Measurements from ENCODE around the gene ZNF761. TPM values are rescaled to one million over a fixed set of nuclear protein-coding genes. Genes with fewer than 3 reads are reported as not detected.
"Not testable (repeated sequence)": the region's sequence is repeated elsewhere in the genome, so short reads cannot be mapped to it uniquely, and the experiment has no call there.

The ZNF761 gene
- 15.6 TPM for polyA plus RNA-seq
- long read RNA-seq, donor 1 = 0 reads
- long read RNA-seq, donor 2, partial matches to known transcripts = 0 of 1 reads
- long read RNA-seq, donor 2, other reads (novel, unspliced or antisense) = 0 of 1 reads
- long read RNA-seq, donor 3, partial matches to known transcripts = 17 of 17 reads
- long read RNA-seq, donor 3, other reads (novel, unspliced or antisense) = 0 of 17 reads
- long read RNA-seq, donor 4 = 0 reads
- long read RNA-seq, donor 5, partial matches to known transcripts = 0 of 1 reads
- long read RNA-seq, donor 5, other reads (novel, unspliced or antisense) = 0 of 1 reads
- long read RNA-seq, donor 6, full-length matches to known transcripts = 1 of 1 reads
- long read RNA-seq, donor 6, partial matches to known transcripts = 0 of 1 reads
- long read RNA-seq, donor 6, other reads (novel, unspliced or antisense) = 0 of 1 reads
- long read RNA-seq, donor 7 = 0 reads
- long read RNA-seq, donor 8, partial matches to known transcripts = 0 of 1 reads
- long read RNA-seq, donor 8, other reads (novel, unspliced or antisense) = 0 of 1 reads
- long read RNA-seq, donor 9 = 0 reads
- long read RNA-seq, donor 10, full-length matches to known transcripts = 1 of 1 reads
- long read RNA-seq, donor 10, partial matches to known transcripts = 0 of 1 reads
- long read RNA-seq, donor 10, other reads (novel, unspliced or antisense) = 0 of 1 reads
- long read RNA-seq, donor 11, full-length matches to known transcripts = 2 of 2 reads
- long read RNA-seq, donor 11, partial matches to known transcripts = 0 of 2 reads
- long read RNA-seq, donor 11, other reads (novel, unspliced or antisense) = 0 of 2 reads

GRCh38 chr19:53431399-53432087 lies at the start of gene ZNF761:
Gene ZNF761 (plus strand): TSS chr19:53431984. CDS start chr19:53447269, 15,285 bp downstream.
- Histone ChIP-seq H3K27me3 (ENCODE audit: control insufficient read depth, insufficient read depth, low read length) (no peaks in the 10 kb centered on the region), H3K9me3 (ENCODE audit: control insufficient read depth, low read depth, low read length) (peaks cover 4% of the 10 kb centered on the region), H3K4me3 (ENCODE audit: low read length) (peak within 1 kb of the TSS; percentile 83), H3K36me3 (ENCODE audit: control insufficient read depth, insufficient read depth, low read length) (peaks cover 18% of the 10 kb centered on the region), H3K27ac (ENCODE audit: low read length) (peak within 1 kb of the TSS; percentile 89), H3K4me1 (ENCODE audit: control insufficient read depth, insufficient read depth, low read length) (peaks cover 13% of the 10 kb centered on the region)
- no CpG with 5 or more reads among the region's 46 CpGs for WGBS (ENCODE audit: insufficient coverage, low lambda C conversion rate)
- DNase-seq = peak; percentile 95 to 97

GRCh38 chr19:53388168-53388567 lies 43.6 kb upstream of the ZNF761 start:
- peaks cover 15% of the 10 kb centered on the region for H3K9me3 ChIP-seq (ENCODE audit: control insufficient read depth, low read depth, low read length)
- WGBS (ENCODE audit: insufficient coverage, low lambda C conversion rate) = no CpG with 5 or more reads among the region's 3 CpGs
- no peak overlapping the region for H3K27ac ChIP-seq (ENCODE audit: low read length)
- no peak for DNase-seq
- H3K4me3 ChIP-seq (ENCODE audit: low read length) = no peak overlapping the region
- H3K36me3 ChIP-seq (ENCODE audit: control insufficient read depth, insufficient read depth, low read length) = peaks cover 2% of the 10 kb centered on the region
- H3K27me3 ChIP-seq (ENCODE audit: control insufficient read depth, insufficient read depth, low read length) = no peaks in the 10 kb centered on the region
- no peaks in the 10 kb centered on the region for H3K4me1 ChIP-seq (ENCODE audit: control insufficient read depth, insufficient read depth, low read length)

GRCh38 chr19:53388904-53389303 lies 42.9 kb upstream of the ZNF761 start:
- DNase-seq = peak; percentile 10 to 20
- H3K27me3 ChIP-seq (ENCODE audit: control insufficient read depth, insufficient read depth, low read length) = no peaks in the 10 kb centered on the region
- no CpG with 5 or more reads among the region's 5 CpGs for WGBS (ENCODE audit: insufficient coverage, low lambda C conversion rate)
- H3K27ac ChIP-seq (ENCODE audit: low read length) = no peak overlapping the region
- no peak overlapping the region for H3K4me3 ChIP-seq (ENCODE audit: low read length)
- H3K4me1 ChIP-seq (ENCODE audit: control insufficient read depth, insufficient read depth, low read length) = peaks cover under 1% of the 10 kb centered on the region
- peaks cover 2% of the 10 kb centered on the region for H3K36me3 ChIP-seq (ENCODE audit: control insufficient read depth, insufficient read depth, low read length)
- peaks cover 15% of the 10 kb centered on the region for H3K9me3 ChIP-seq (ENCODE audit: control insufficient read depth, low read depth, low read length)

- H3K9me3 ChIP-seq (ENCODE audit: control insufficient read depth, low read depth, low read length) = peaks cover 15% of the 10 kb centered on the region
- DNase-seq = no peak
- H3K27ac ChIP-seq (ENCODE audit: low read length) = no peak overlapping the region
- no CpG with 5 or more reads among the region's 8 CpGs for WGBS (ENCODE audit: insufficient coverage, low lambda C conversion rate)
- H3K4me1 ChIP-seq (ENCODE audit: control insufficient read depth, insufficient read depth, low read length) = peaks cover 3% of the 10 kb centered on the region
- H3K27me3 ChIP-seq (ENCODE audit: control insufficient read depth, insufficient read depth, low read length) = no peaks in the 10 kb centered on the region
- H3K4me3 ChIP-seq (ENCODE audit: low read length) = no peak overlapping the region
- H3K36me3 ChIP-seq (ENCODE audit: control insufficient read depth, insufficient read depth, low read length) = peaks cover 2% of the 10 kb centered on the region
Measured at GRCh38 chr19:53389571-53389970, 42.2 kb upstream of the ZNF761 start.

GRCh38 chr19:53389978-53390377 lies 41.8 kb upstream of the ZNF761 start:
- DNase-seq = no peak

GRCh38 chr19:53394522-53394973 lies 37.2 kb upstream of the ZNF761 start:
- Histone ChIP-seq H3K4me3 (ENCODE audit: low read length) (peak overlapping the region; percentile 69), H3K9me3 (ENCODE audit: control insufficient read depth, low read depth, low read length) (peaks cover 9% of the 10 kb centered on the region), H3K27me3 (ENCODE audit: control insufficient read depth, insufficient read depth, low read length) (no peaks in the 10 kb centered on the region), H3K36me3 (ENCODE audit: control insufficient read depth, insufficient read depth, low read length) (peaks cover 7% of the 10 kb centered on the region), H3K27ac (ENCODE audit: low read length) (peak overlapping the region; percentile 80), H3K4me1 (ENCODE audit: control insufficient read depth, insufficient read depth, low read length) (peaks cover 3% of the 10 kb centered on the region)
- DNase-seq = peak in 1 of 2 donors; percentile 30
- no CpG with 5 or more reads among the region's 18 CpGs for WGBS (ENCODE audit: insufficient coverage, low lambda C conversion rate)

More at GRCh38 chr19:53389978-53390377, 41.8 kb upstream of the ZNF761 start:
- no CpG with 5 or more reads among the region's 22 CpGs for WGBS (ENCODE audit: insufficient coverage, low lambda C conversion rate)
- peaks cover 2% of the 10 kb centered on the region for H3K36me3 ChIP-seq (ENCODE audit: control insufficient read depth, insufficient read depth, low read length)
- no peak overlapping the region for H3K4me3 ChIP-seq (ENCODE audit: low read length)
- H3K9me3 ChIP-seq (ENCODE audit: control insufficient read depth, low read depth, low read length) = peaks cover 15% of the 10 kb centered on the region
- H3K27ac ChIP-seq (ENCODE audit: low read length) = no peak overlapping the region
- H3K4me1 ChIP-seq (ENCODE audit: control insufficient read depth, insufficient read depth, low read length) = peaks cover 3% of the 10 kb centered on the region
- H3K27me3 ChIP-seq (ENCODE audit: control insufficient read depth, insufficient read depth, low read length) = no peaks in the 10 kb centered on the region

GRCh38 chr19:53394974-53395839 lies 36.6 kb upstream of the ZNF761 start, which contains the start of gene ZNF765:
Gene ZNF765 (plus strand): TSS chr19:53395149. CDS start chr19:53398016, 2,867 bp downstream.
- Histone ChIP-seq H3K4me1 (ENCODE audit: control insufficient read depth, insufficient read depth, low read length) (peaks cover 3% of the 10 kb centered on the region), H3K9me3 (ENCODE audit: control insufficient read depth, low read depth, low read length) (peaks cover 9% of the 10 kb centered on the region), H3K36me3 (ENCODE audit: control insufficient read depth, insufficient read depth, low read length) (peaks cover 12% of the 10 kb centered on the region), H3K27ac (ENCODE audit: low read length) (peak within 1 kb of the TSS; percentile 80), H3K4me3 (ENCODE audit: low read length) (peak within 1 kb of the TSS; percentile 69), H3K27me3 (ENCODE audit: control insufficient read depth, insufficient read depth, low read length) (no peaks in the 10 kb centered on the region)
- WGBS (ENCODE audit: insufficient coverage, low lambda C conversion rate) = no CpG with 5 or more reads among the region's 58 CpGs
- DNase-seq = peak; percentile 91 to 94

GRCh38 chr19:53395840-53396524 lies 35.8 kb upstream of the ZNF761 start:
- H3K27ac ChIP-seq (ENCODE audit: low read length) = peak overlapping the region; percentile 76
- peak in 1 of 2 donors; percentile 13 for DNase-seq
- H3K9me3 ChIP-seq (ENCODE audit: control insufficient read depth, low read depth, low read length); H3K4me1 ChIP-seq (ENCODE audit: control insufficient read depth, insufficient read depth, low read length); H3K27me3 ChIP-seq (ENCODE audit: control insufficient read depth, insufficient read depth, low read length): not testable (repeated sequence)
- H3K36me3 ChIP-seq (ENCODE audit: control insufficient read depth, insufficient read depth, low read length) = peaks cover 17% of the 10 kb centered on the region
- WGBS (ENCODE audit: insufficient coverage, low lambda C conversion rate) = 4% methylated on average over 4 of the region's 9 CpGs
- H3K4me3 ChIP-seq (ENCODE audit: low read length) = peak overlapping the region; percentile 69

- Histone ChIP-seq H3K4me1 (ENCODE audit: control insufficient read depth, insufficient read depth, low read length) (peaks cover 3% of the 10 kb centered on the region), H3K9me3 (ENCODE audit: control insufficient read depth, low read depth, low read length) (peaks cover 7% of the 10 kb centered on the region)
- WGBS (ENCODE audit: insufficient coverage, low lambda C conversion rate) = 20% methylated on average over 1 of the region's 1 CpG
Measured at GRCh38 chr19:53396525-53396868, 35.3 kb upstream of the ZNF761 start.

More at GRCh38 chr19:53396525-53396868, 35.3 kb upstream of the ZNF761 start:
- no peak overlapping the region for H3K4me3 ChIP-seq (ENCODE audit: low read length)
- DNase-seq = no peak
- H3K27ac ChIP-seq (ENCODE audit: low read length) = no peak overlapping the region
- peaks cover 19% of the 10 kb centered on the region for H3K36me3 ChIP-seq (ENCODE audit: control insufficient read depth, insufficient read depth, low read length)
- H3K27me3 ChIP-seq (ENCODE audit: control insufficient read depth, insufficient read depth, low read length) = no peaks in the 10 kb centered on the region

All from large intestine (tissue), 12 donors.